ENCODE measurements around the gene CEACAM5.
"Not testable (repeated sequence)": the region's sequence is repeated elsewhere in the genome, so short reads cannot be mapped to it uniquely, and the experiment has no call there.

CEACAM5 gene

GRCh38 chr19:41703602-41704293 lies 4.7 kb upstream of the CEACAM5 start:
- no peak for TF ChIP-seq CTCF (IDR thresholded peaks at IDR 0.05; ENCODE audit: control extremely low read depth, extremely low read depth, low read depth, missing control alignments)
- CTCF ChIA-PET, result interaction anchor here (1.0 to 1.4 kb wide), 3 partner anchors 57 to 88 kb away, joined by 3 read pairs; no protein-coding TSS in a partner anchor
- DNase-seq (ENCODE audit: extremely low spot score), result no peak
- POLR2A ChIA-PET, result no interaction called here

GRCh38 chr19:41705393-41706174 lies 2.8 kb upstream of the CEACAM5 start:
- ChIA-PET CTCF (interaction anchor here (1.1 kb wide), 2 partner anchors 15 to 35 kb away, joined by 3 read pairs; no protein-coding TSS in a partner anchor), POLR2A (no interaction called here)
- peak; percentile 40 for DNase-seq (ENCODE audit: extremely low spot score)
- TF ChIP-seq CTCF (IDR thresholded peaks at IDR 0.05; ENCODE audit: control extremely low read depth, extremely low read depth, low read depth, missing control alignments), result no peak

GRCh38 chr19:41706741-41707501 lies 1.5 kb upstream of the CEACAM5 start:
- peak; percentile 86 for DNase-seq (ENCODE audit: extremely low spot score)
- CTCF ChIA-PET, result interaction anchor here (0.6 to 1.8 kb wide), 28 partner anchors 8 to 336 kb away, joined by 3 to 29 read pairs (median 4); partner anchors contain the start of gene CEACAM7
- peak; percentile 72 for TF ChIP-seq CTCF (IDR thresholded peaks at IDR 0.05; ENCODE audit: control extremely low read depth, extremely low read depth, low read depth, missing control alignments)
- POLR2A ChIA-PET, result no interaction called here

GRCh38 chr19:41707502-41707812 lies 969 bp upstream of the CEACAM5 start:
- no peak for DNase-seq (ENCODE audit: extremely low spot score)
- no peak for TF ChIP-seq CTCF (IDR thresholded peaks at IDR 0.05; ENCODE audit: control extremely low read depth, extremely low read depth, low read depth, missing control alignments)
- CTCF ChIA-PET, result interaction anchor here (0.6 to 1.8 kb wide), 26 partner anchors 9 to 336 kb away, joined by 3 to 29 read pairs (median 4); no protein-coding TSS in a partner anchor
- POLR2A ChIA-PET, result no interaction called here

- no peak for TF ChIP-seq CTCF (IDR thresholded peaks at IDR 0.05; ENCODE audit: control extremely low read depth, extremely low read depth, low read depth, missing control alignments)
- no peak for DNase-seq (ENCODE audit: extremely low spot score)
- ChIA-PET POLR2A (no interaction called here), CTCF (interaction anchor here (1.2 to 1.8 kb wide), 4 partner anchors 15 to 66 kb away, joined by 5 to 11 read pairs (median 9); no protein-coding TSS in a partner anchor)
Measured at GRCh38 chr19:41707871-41708371, 505 bp upstream of the CEACAM5 start.

GRCh38 chr19:41709516-41709915 lies 1.1 kb downstream of the CEACAM5 start:
- CTCF ChIA-PET; POLR2A ChIA-PET; DNase-seq (ENCODE audit: extremely low spot score): not testable (repeated sequence)

Measured in GM10248 (cell line).